ENCODE measurements around the gene CNOT8. TPM values are rescaled to one million over a fixed set of nuclear protein-coding genes. Genes with fewer than 3 reads are reported as not detected.
A peak's percentile ranks its signal among the peaks of the same experiment; 100 is the strongest.

Gene CNOT8
- total RNA-seq, 1 experiment from 2014 or later = 64.3 TPM

DNA sequence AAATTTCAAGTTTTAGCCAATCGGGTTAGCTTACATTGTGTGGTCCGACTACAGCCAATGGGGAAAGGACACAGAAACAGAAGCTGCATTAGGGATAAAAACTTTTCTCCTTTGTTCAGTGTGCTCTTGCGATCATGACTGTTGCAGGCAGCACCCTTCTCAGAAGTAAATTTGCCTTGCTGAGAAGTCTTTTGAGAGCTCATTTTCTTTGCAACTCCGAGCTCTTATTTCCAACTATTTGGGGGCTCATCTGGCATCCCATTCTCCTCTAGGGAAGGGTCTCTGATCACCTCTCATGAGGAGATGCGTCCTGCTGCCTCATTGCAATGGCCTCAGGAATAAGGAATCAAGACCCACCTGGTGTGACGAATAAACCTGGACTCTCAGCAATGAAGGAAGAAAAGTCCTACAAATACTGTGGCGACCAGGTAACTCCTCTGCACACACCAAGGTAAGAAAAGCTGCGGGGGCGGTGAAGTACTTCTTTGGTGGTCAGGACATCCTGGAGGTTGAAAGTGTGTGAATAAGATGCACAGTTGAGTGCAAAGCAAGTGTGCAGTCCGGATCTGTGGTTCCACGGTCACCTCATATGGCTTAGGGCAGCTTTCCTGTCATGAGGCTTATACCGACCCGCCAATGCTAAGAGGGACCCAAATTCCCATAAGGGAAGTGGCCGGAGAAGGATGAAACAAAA is 20.4 kb downstream of the CNOT8 start:
- no peak overlapping the region for H3K4me2 ChIP-seq (ENCODE audit: low read depth, low read length, poor library complexity, severe bottlenecking)
- peaks cover 9% of the 10 kb centered on the region for H3K9me3 ChIP-seq (ENCODE audit: low read length)
- H3K9me2 ChIP-seq (replicated peaks; ENCODE audit: insufficient read depth, low read length) = no peaks in the 10 kb centered on the region
- H3K4me1 ChIP-seq (ENCODE audit: low read length) = no peaks in the 10 kb centered on the region
- no peak overlapping the region for H3K4me3 ChIP-seq (ENCODE audit: low read length)
- no peak overlapping the region for H2AFZ ChIP-seq (ENCODE audit: low read length)
- peaks cover 54% of the 10 kb centered on the region for H3K36me3 ChIP-seq (ENCODE audit: insufficient read depth, low read length)
- H3K27me3 ChIP-seq (ENCODE audit: low read length) = no peaks in the 10 kb centered on the region
- no peaks in the 10 kb centered on the region for H3K79me2 ChIP-seq (ENCODE audit: low read length)
- no peaks in the 10 kb centered on the region for H4K20me1 ChIP-seq (ENCODE audit: insufficient read depth, low read depth, low read length)
- peak; percentile 60 for DNase-seq
- no peak overlapping the region for H3K27ac ChIP-seq (ENCODE audit: low read length)
- H3K9ac ChIP-seq (ENCODE audit: low read length) = no peak overlapping the region

DNA sequence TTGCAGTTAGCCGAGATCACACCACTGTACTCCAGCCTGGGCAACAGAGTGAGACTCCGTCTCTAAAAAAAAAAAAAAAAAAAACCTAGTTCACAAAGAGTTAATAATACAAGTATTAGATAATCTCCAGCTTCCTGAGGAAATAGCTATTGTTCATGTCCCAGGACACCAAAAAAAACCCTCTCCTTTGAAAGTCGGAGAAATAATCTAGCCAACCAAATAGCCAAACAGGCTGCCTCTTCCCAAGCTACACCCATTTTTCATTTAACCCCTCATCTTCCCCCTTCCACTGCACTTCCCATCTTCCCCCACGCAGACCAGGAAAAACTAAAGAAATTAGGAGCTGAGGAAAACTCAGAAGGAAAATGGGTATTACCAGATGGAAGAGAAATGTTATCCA is 23.6 kb downstream of the CNOT8 start:
- Histone ChIP-seq H3K27me3 (ENCODE audit: low read length) (no peaks in the 10 kb centered on the region), H3K4me1 (ENCODE audit: low read length) (no peaks in the 10 kb centered on the region), H3K9me2 (replicated peaks; ENCODE audit: insufficient read depth, low read length) (no peaks in the 10 kb centered on the region), H3K9ac (ENCODE audit: low read length) (no peak overlapping the region), H3K4me3 (ENCODE audit: low read length) (no peak overlapping the region), H3K27ac (ENCODE audit: low read length) (no peak overlapping the region), H3K9me3 (ENCODE audit: low read length) (peaks cover 17% of the 10 kb centered on the region), H2AFZ (ENCODE audit: low read length) (no peak overlapping the region), H3K4me2 (ENCODE audit: low read depth, low read length, poor library complexity, severe bottlenecking) (no peak overlapping the region), H3K36me3 (ENCODE audit: insufficient read depth, low read length) (peaks cover 56% of the 10 kb centered on the region), H3K79me2 (ENCODE audit: low read length) (no peaks in the 10 kb centered on the region), H4K20me1 (ENCODE audit: insufficient read depth, low read depth, low read length) (no peaks in the 10 kb centered on the region)
- DNase-seq = no peak

DNA sequence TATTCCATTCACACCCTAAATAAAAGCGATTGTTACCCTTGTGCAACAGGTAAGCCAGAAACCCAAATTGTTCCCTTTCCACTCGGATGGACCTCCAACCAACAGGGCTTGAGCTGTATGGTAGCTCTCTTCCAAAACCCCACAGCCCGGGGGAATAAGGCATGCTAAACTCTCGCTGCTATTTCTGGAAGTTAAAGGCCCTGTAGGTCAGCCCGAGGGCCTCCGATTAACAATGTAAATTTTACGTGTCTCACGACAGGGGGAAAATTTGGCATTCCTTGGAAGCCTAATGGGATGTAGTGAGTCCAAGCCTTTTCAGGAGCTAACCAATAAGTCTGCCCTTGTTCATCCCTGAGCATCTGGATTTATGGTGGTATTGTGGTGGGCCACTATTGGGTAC is 26.0 kb downstream of the CNOT8 start:
- Histone ChIP-seq H3K27ac (ENCODE audit: low read length) (no peak overlapping the region), H3K27me3 (ENCODE audit: low read length) (no peaks in the 10 kb centered on the region), H3K4me2 (ENCODE audit: low read depth, low read length, poor library complexity, severe bottlenecking) (no peak overlapping the region), H3K9me3 (ENCODE audit: low read length) (peaks cover 10% of the 10 kb centered on the region), H2AFZ (ENCODE audit: low read length) (no peak overlapping the region), H3K4me1 (ENCODE audit: low read length) (no peaks in the 10 kb centered on the region), H3K36me3 (ENCODE audit: insufficient read depth, low read length) (peaks cover 61% of the 10 kb centered on the region), H3K79me2 (ENCODE audit: low read length) (no peaks in the 10 kb centered on the region), H4K20me1 (ENCODE audit: insufficient read depth, low read depth, low read length) (no peaks in the 10 kb centered on the region), H3K9ac (ENCODE audit: low read length) (no peak overlapping the region), H3K4me3 (ENCODE audit: low read length) (no peak overlapping the region), H3K9me2 (replicated peaks; ENCODE audit: insufficient read depth, low read length) (no peaks in the 10 kb centered on the region)
- DNase-seq = no peak

DNA sequence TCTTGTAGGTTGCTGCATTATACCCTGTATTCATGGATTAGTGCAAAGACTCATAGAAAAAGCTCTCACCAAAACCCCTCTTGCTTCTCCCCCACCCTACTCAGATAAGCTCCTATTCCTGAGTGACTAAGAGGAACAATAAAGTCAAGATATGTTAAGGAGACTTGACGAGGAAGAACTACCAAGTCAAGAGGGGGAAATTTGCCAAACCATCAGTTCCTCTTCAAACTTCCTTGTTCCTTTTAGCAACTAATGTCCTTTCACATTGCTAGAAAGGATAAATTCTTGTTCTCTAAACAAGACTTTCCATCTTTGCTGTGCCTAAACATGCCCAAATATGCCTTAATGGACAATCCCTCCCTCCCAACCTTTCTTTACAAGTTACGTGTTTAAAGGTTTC is 27.0 kb downstream of the CNOT8 start:
- no peak overlapping the region for H3K4me2 ChIP-seq (ENCODE audit: low read depth, low read length, poor library complexity, severe bottlenecking)
- peaks cover 62% of the 10 kb centered on the region for H3K36me3 ChIP-seq (ENCODE audit: insufficient read depth, low read length)
- H3K9ac ChIP-seq (ENCODE audit: low read length) = no peak overlapping the region
- H3K27ac ChIP-seq (ENCODE audit: low read length) = no peak overlapping the region
- no peaks in the 10 kb centered on the region for H3K27me3 ChIP-seq (ENCODE audit: low read length)
- no peaks in the 10 kb centered on the region for H3K4me1 ChIP-seq (ENCODE audit: low read length)
- H3K9me3 ChIP-seq (ENCODE audit: low read length) = peaks cover 10% of the 10 kb centered on the region
- H3K9me2 ChIP-seq (replicated peaks; ENCODE audit: insufficient read depth, low read length) = no peaks in the 10 kb centered on the region
- no peak overlapping the region for H3K4me3 ChIP-seq (ENCODE audit: low read length)
- H4K20me1 ChIP-seq (ENCODE audit: insufficient read depth, low read depth, low read length) = no peaks in the 10 kb centered on the region
- no peak for DNase-seq
- H2AFZ ChIP-seq (ENCODE audit: low read length) = no peak overlapping the region
- no peaks in the 10 kb centered on the region for H3K79me2 ChIP-seq (ENCODE audit: low read length)

DNA sequence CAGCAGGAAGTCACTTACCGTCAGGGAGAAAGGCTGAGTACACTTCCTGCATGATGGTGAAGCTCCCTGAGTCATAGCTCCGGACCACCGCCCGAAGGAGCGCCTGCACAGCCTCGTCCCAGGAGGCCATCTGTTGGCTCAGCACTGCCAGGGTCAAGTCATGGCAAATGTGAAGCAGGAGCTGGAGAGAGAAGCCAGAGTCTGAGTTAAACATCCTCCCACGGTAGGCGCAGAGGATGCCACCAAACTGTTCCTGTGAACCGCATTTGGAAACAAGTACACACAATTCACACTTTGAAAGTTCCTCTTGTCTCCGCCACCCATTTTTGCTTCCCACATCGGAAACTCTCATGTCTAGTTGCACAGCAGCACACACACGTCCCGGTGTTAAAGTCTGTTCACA is 33.9 kb downstream of the CNOT8 start:
- no peak overlapping the region for H3K27ac ChIP-seq (ENCODE audit: low read length)
- H3K9me3 ChIP-seq (ENCODE audit: low read length) = no peaks in the 10 kb centered on the region
- no peaks in the 10 kb centered on the region for H4K20me1 ChIP-seq (ENCODE audit: insufficient read depth, low read depth, low read length)
- no peak overlapping the region for H3K9ac ChIP-seq (ENCODE audit: low read length)
- H3K27me3 ChIP-seq (ENCODE audit: low read length) = no peaks in the 10 kb centered on the region
- H3K4me1 ChIP-seq (ENCODE audit: low read length) = no peaks in the 10 kb centered on the region
- no peak for DNase-seq
- peaks cover 67% of the 10 kb centered on the region for H3K36me3 ChIP-seq (ENCODE audit: insufficient read depth, low read length)
- H2AFZ ChIP-seq (ENCODE audit: low read length) = no peak overlapping the region
- no peak overlapping the region for H3K4me3 ChIP-seq (ENCODE audit: low read length)
- no peak overlapping the region for H3K4me2 ChIP-seq (ENCODE audit: low read depth, low read length, poor library complexity, severe bottlenecking)
- no peaks in the 10 kb centered on the region for H3K79me2 ChIP-seq (ENCODE audit: low read length)
- no peaks in the 10 kb centered on the region for H3K9me2 ChIP-seq (replicated peaks; ENCODE audit: insufficient read depth, low read length)

DNA sequence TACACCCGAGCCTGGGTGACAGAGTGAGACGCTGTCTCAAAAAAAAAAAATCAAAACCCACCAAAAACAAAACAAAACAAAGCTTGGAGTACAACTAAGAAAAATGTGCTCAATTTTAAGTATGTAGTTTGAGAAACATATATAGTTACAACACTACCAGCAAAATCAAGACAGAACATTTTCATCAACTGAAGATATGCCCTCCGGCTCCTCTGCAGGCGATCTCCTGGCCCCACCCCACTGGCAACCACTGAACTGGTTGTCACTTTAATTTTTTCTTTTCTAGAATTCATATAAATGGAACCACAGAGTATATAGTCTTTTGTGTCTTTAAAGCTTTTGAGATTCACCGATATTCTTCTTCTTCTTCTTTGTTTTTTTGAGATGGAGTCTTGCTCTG is 35.0 kb downstream of the CNOT8 start:
- Histone ChIP-seq H3K9me2 (replicated peaks; ENCODE audit: insufficient read depth, low read length) (no peaks in the 10 kb centered on the region), H3K27ac (ENCODE audit: low read length) (no peak overlapping the region), H3K79me2 (ENCODE audit: low read length) (no peaks in the 10 kb centered on the region), H3K4me2 (ENCODE audit: low read depth, low read length, poor library complexity, severe bottlenecking) (no peak overlapping the region), H3K36me3 (ENCODE audit: insufficient read depth, low read length) (peaks cover 61% of the 10 kb centered on the region), H3K4me1 (ENCODE audit: low read length) (no peaks in the 10 kb centered on the region), H3K4me3 (ENCODE audit: low read length) (no peak overlapping the region), H3K9ac (ENCODE audit: low read length) (no peak overlapping the region), H3K27me3 (ENCODE audit: low read length) (no peaks in the 10 kb centered on the region), H2AFZ (ENCODE audit: low read length) (no peak overlapping the region), H3K9me3 (ENCODE audit: low read length) (no peaks in the 10 kb centered on the region), H4K20me1 (ENCODE audit: insufficient read depth, low read depth, low read length) (no peaks in the 10 kb centered on the region)
- no peak for DNase-seq

DNA sequence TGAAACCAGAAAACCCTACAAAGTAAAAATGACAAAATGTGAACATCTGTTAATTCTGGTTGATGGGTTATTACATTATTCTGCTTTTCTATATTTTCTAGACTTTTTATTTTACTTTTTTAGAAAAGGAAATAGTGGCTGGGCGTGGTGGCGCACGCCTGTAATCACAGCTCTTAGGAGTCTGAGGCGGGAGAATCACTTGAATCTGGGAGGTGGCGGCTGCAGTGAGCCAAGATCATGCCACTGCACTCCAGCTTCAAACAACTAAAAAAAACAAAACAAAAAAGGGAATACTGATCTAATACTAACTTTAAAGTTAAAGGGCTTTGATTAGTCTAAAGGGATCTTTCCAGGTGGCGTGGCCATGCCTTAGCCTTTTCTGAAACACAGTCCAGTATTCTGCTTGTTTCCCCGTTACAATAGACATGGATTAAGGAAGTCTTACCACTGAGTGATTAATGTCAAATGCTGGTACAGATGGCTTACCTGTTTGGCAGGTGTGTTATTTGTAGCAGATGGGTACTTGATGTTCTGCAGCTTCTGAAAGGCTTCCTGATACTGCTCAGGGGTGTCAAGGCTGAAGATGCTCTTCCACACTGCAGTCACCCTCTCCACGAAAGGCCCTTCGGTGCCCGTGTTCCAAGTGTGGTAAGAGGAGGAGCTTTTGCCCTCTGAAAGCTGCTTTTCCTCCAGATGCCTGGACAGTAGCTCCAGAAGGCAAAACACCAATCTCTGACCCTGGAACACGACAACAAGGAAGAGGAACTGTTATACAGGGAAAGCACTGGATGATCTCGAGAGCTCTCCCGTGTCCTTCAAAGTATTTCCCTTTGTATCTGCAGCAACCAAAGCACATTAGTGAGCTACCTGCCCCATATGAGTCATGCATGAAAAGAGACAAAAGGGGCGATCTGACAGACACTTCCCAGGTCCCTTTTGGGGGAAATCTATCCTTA is 37.5 kb downstream of the CNOT8 start:
- Histone ChIP-seq H3K4me2 (ENCODE audit: low read depth, low read length, poor library complexity, severe bottlenecking) (no peak overlapping the region), H3K27me3 (ENCODE audit: low read length) (no peaks in the 10 kb centered on the region), H3K9me3 (ENCODE audit: low read length) (no peaks in the 10 kb centered on the region), H3K9me2 (replicated peaks; ENCODE audit: insufficient read depth, low read length) (no peaks in the 10 kb centered on the region), H3K27ac (ENCODE audit: low read length) (no peak overlapping the region), H3K79me2 (ENCODE audit: low read length) (no peaks in the 10 kb centered on the region), H3K4me1 (ENCODE audit: low read length) (no peaks in the 10 kb centered on the region), H4K20me1 (ENCODE audit: insufficient read depth, low read depth, low read length) (no peaks in the 10 kb centered on the region), H3K9ac (ENCODE audit: low read length) (no peak overlapping the region), H3K36me3 (ENCODE audit: insufficient read depth, low read length) (peaks cover 65% of the 10 kb centered on the region), H3K4me3 (ENCODE audit: low read length) (no peak overlapping the region), H2AFZ (ENCODE audit: low read length) (no peak overlapping the region)
- no peak for DNase-seq

DNA sequence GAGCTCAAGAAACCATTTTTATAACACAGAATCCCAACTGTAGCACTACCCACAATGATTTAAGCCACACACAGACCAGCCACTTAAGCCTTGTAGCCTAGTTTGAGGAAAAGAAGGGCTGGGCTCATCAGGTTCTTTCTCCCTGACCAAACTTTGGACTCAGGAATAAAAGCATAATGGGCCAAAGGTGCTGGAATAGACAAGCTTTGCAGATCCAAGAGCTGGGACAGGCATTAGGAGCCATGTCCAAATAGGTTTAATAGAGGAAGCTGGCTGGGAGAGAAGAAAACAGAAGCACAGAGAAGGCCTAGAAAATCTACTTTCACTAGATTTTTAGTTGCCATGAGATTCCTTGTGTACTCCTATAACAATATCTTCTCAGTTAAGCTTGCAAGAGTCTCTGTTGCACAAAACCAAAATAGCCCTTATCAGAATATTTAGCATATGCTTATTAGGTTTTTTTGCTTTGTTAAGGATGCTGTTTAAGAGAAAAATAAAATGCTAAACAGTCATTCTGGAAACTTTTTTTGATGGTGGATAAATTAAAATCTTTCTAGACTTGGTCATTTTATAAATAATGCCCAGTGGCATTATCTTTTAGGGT is 38.2 kb downstream of the CNOT8 start:
- peaks cover 59% of the 10 kb centered on the region; the same call in 1 of the 2 replicates for H3K36me3 ChIP-seq (ENCODE audit: insufficient read depth, low read length)

More for the DNA sequence above, 38.2 kb downstream of the CNOT8 start:
- Histone ChIP-seq H3K27me3 (ENCODE audit: low read length) (no peaks in the 10 kb centered on the region), H3K4me1 (ENCODE audit: low read length) (no peaks in the 10 kb centered on the region), H3K79me2 (ENCODE audit: low read length) (no peaks in the 10 kb centered on the region), H3K27ac (ENCODE audit: low read length) (no peak overlapping the region), H4K20me1 (ENCODE audit: insufficient read depth, low read depth, low read length) (no peaks in the 10 kb centered on the region), H3K9ac (ENCODE audit: low read length) (no peak overlapping the region), H3K4me2 (ENCODE audit: low read depth, low read length, poor library complexity, severe bottlenecking) (no peak overlapping the region), H3K4me3 (ENCODE audit: low read length) (no peak overlapping the region), H3K9me3 (ENCODE audit: low read length) (no peaks in the 10 kb centered on the region), H3K9me2 (replicated peaks; ENCODE audit: insufficient read depth, low read length) (no peaks in the 10 kb centered on the region), H2AFZ (ENCODE audit: low read length) (no peak overlapping the region)
- no peak for DNase-seq

Data from Karpas-422 (cell line).